GM13977 (cell line): ENCODE results near the gene IFI16.
A peak's percentile ranks its signal among the peaks of the same experiment; 100 is the strongest.

Experiments used
- DNase-seq: peaks from one replicate; pipeline ENCODE4 v3.0.0; 2012; ENCODE audit warnings: low spot score
- CTCF ChIP-seq: IDR thresholded peaks from 2 replicates; pipeline ENCODE4 v1.5.1; 2012; ENCODE audit warnings: mild to moderate bottlenecking, control low read depth; ENCODE audit not compliant: insufficient read depth; ENCODE audit errors: extremely low read depth, missing control alignments
- in situ Hi-C: fragments of 300-500 bp; cut with MboI; formaldehyde crosslinking; loops from one replicate; pipeline ENCODE4 v1.12.0; 2022; ENCODE audit warnings: low sequenced_read_pairs, low pct_unique_long_range_greater_than_20kb, mixed read lengths, inconsistent platforms; ENCODE audit not compliant: unreplicated experiment

The IFI16 gene

GRCh38 chr1:159054427-159054826 lies 44.7 kb downstream of the IFI16 start:
- no peak for DNase-seq
- in situ Hi-C loops: no loop called here
- no peak for TF ChIP-seq CTCF

- TF ChIP-seq CTCF: no peak
- in situ Hi-C loops: no loop called here
- no peak for DNase-seq
Measured at GRCh38 chr1:159055181-159055641, 45.5 kb downstream of the IFI16 start.

GRCh38 chr1:159056069-159056698 lies 46.5 kb downstream of the IFI16 start:
- in situ Hi-C loops: no loop called here
- no peak for DNase-seq
- TF ChIP-seq CTCF: peak; percentile 27

GRCh38 chr1:159058751-159059150 lies 49.0 kb downstream of the IFI16 start:
- no peak for DNase-seq
- in situ Hi-C loops: no loop called here
- TF ChIP-seq CTCF: no peak

- DNase-seq: no peak
- TF ChIP-seq CTCF: no peak
- in situ Hi-C loops: loop anchor here (10.0 kb wide), 1 partner anchor 50 kb away; no protein-coding TSS in a partner anchor
Measured at GRCh38 chr1:159065106-159065505, 55.4 kb downstream of the IFI16 start.

- in situ Hi-C loops: loop anchor here (10.0 kb wide), 1 partner anchor 51 kb away; no protein-coding TSS in a partner anchor
- DNase-seq: peak; percentile 11
- TF ChIP-seq CTCF: no peak
Measured at GRCh38 chr1:159066108-159066507, 56.4 kb downstream of the IFI16 start.
